Vagina (tissue), 2 donors: ENCODE results near the gene ZBTB12. TPM values are rescaled to one million over a fixed set of nuclear protein-coding genes. Genes with fewer than 3 reads are reported as not detected.

Experiments
- DNase-seq, 2 donors: peaks; one replicate each; pipeline ENCODE4 v3.0.0-alpha.2; 2017; ENCODE audit errors: extremely low spot score in 2 of 2
- H3K27ac ChIP-seq: fragments of 200-600 bp; sonication (generic); one replicate; pipeline ENCODE4 v1.5.1; 2019
- H3K27me3 ChIP-seq: fragments of 200-600 bp; sonication (generic); one replicate; pipeline ENCODE4 v1.5.1; 2019
- H3K36me3 ChIP-seq, 2 donors: fragments of 200-600 bp; sonication (generic); one replicate each; pipeline ENCODE4 v1.5.1; 2017 to 2019
- H3K4me1 ChIP-seq: fragments of 200-600 bp; sonication (generic); one replicate; pipeline ENCODE4 v1.5.1; 2019
- H3K4me3 ChIP-seq, 2 donors: fragments of 200-600 bp; sonication (generic); 1 replicate in 1 of 2; 2 replicates in 1 of 2; pipeline ENCODE4 v1.5.1; 2016 to 2019
- H3K9me3 ChIP-seq: fragments of 200-600 bp; sonication (generic); one replicate; pipeline ENCODE4 v1.5.1; 2019
- POLR2A ChIP-seq, 2 donors: fragments of 450-650 bp; IDR thresholded peaks; one replicate each; pipeline ENCODE4 v1.6.1; 2017; ENCODE audit warnings: antibody characterized with exemption in 2 of 2, mild to moderate bottlenecking in 2 of 2, moderate library complexity in 2 of 2
- POLR2AphosphoS5 ChIP-seq, 2 donors: sonication (generic); formaldehyde crosslinking; IDR thresholded peaks; one replicate each; pipeline ENCODE4 v1.9.0; 2017; ENCODE audit warnings: antibody characterized with exemption in 2 of 2, mild to moderate bottlenecking in 2 of 2, low read depth in 1 of 2; ENCODE audit not compliant: insufficient read depth in 1 of 2
- intact Hi-C: fragments of 100-400 bp; cut with DNase I; formaldehyde crosslinking; loops from one replicate; pipeline ENCODE4 v1.15.1; 2023
- total RNA-seq: library from RNA; depleted of rRNA; stranded (reverse); fragments of >200 nt; gene quantifications from one replicate; pipeline ENCODE4 v1.2.3, GENCODE V29; 2016
- TF ChIP-seq, protein P1 (sequence below), 3 experiments: fragments of 450-650 bp in 2 of 3; fragments of 200-600 bp in 1 of 3; sonication (generic) in 1 of 3; IDR thresholded peaks; one replicate each; pipeline ENCODE4 v1.5.1; 2017 to 2019; ENCODE audit warnings: antibody characterized with exemption in 3 of 3, mild to moderate bottlenecking in 2 of 3, moderate library complexity in 2 of 3

The ZBTB12 gene
- total RNA-seq, 1 donor from 2014 or later: 1.7 TPM

GRCh38 chr6:31903957-31904356, 2.1 kb upstream of the ZBTB12 start:
- no peaks in the 10 kb centered on the region for H3K36me3 ChIP-seq
- H3K27ac ChIP-seq: peak overlapping the region; percentile 84
- no peaks in the 10 kb centered on the region for H3K9me3 ChIP-seq
- no peak for DNase-seq
- peaks cover 31% of the 10 kb centered on the region for H3K4me1 ChIP-seq
- H3K4me3 ChIP-seq: no peak overlapping the region
- TF ChIP-seq POLR2A (IDR thresholded peaks at IDR 0.05): no peak
- TF ChIP-seq, protein P1, sequence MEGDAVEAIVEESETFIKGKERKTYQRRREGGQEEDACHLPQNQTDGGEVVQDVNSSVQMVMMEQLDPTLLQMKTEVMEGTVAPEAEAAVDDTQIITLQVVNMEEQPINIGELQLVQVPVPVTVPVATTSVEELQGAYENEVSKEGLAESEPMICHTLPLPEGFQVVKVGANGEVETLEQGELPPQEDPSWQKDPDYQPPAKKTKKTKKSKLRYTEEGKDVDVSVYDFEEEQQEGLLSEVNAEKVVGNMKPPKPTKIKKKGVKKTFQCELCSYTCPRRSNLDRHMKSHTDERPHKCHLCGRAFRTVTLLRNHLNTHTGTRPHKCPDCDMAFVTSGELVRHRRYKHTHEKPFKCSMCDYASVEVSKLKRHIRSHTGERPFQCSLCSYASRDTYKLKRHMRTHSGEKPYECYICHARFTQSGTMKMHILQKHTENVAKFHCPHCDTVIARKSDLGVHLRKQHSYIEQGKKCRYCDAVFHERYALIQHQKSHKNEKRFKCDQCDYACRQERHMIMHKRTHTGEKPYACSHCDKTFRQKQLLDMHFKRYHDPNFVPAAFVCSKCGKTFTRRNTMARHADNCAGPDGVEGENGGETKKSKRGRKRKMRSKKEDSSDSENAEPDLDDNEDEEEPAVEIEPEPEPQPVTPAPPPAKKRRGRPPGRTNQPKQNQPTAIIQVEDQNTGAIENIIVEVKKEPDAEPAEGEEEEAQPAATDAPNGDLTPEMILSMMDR (IDR thresholded peaks at IDR 0.05): no peak
- no peak for TF ChIP-seq POLR2AphosphoS5 (IDR thresholded peaks at IDR 0.05; ENCODE audit: insufficient read depth in 1 of 2, low read depth in 1 of 2)
- intact Hi-C loops: loop anchor here (5.0 kb wide), 1 partner anchor 43 kb away; the partner anchor contains the start of gene CFB
- H3K27me3 ChIP-seq: no peaks in the 10 kb centered on the region

- intact Hi-C loops: loop anchor here (5.0 kb wide), 1 partner anchor 46 kb away; the partner anchor contains the start of gene CFB
- H3K36me3 ChIP-seq: no peaks in the 10 kb centered on the region
- H3K27me3 ChIP-seq: no peaks in the 10 kb centered on the region
- peak overlapping the region; percentile 54 to 76 for H3K4me3 ChIP-seq
- H3K4me1 ChIP-seq: peaks cover 43% of the 10 kb centered on the region
- no peaks in the 10 kb centered on the region for H3K9me3 ChIP-seq
- TF ChIP-seq, protein P1 (IDR thresholded peaks at IDR 0.05): no peak
- TF ChIP-seq POLR2A (IDR thresholded peaks at IDR 0.05) (no peak), POLR2AphosphoS5 (IDR thresholded peaks at IDR 0.05; ENCODE audit: insufficient read depth in 1 of 2, low read depth in 1 of 2) (no peak)
- no peak for DNase-seq
- peak overlapping the region; percentile 84 for H3K27ac ChIP-seq
These were observed 402 bp downstream of the ZBTB12 start for GRCh38 chr6:31901415-31901952.

DNA sequence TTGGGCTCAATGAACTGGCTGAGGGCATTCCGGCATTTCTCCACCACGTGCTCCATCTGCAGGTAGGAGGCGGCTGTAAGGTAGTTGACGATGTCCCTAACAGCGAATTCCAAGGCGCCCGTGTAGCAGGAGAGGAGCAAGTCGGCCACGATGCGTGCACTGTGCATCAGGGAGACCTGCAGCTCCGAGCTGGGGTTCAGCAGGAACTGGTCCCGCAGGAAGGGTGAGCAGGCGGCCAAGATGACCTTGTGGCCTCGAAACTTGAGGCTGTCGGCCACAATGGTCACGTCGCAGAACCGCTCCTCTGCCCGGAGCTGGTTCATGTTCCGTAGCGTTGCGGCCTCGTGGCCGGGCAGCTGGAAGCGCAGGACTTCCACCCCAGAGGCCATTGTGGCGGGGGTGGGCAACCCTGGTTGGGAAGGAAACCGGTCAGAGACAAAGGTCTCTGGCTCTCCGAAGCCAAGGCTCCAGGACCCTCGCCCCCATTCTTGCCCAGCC, 920 bp downstream of the ZBTB12 start:
- Histone ChIP-seq H3K4me1 (peaks cover 49% of the 10 kb centered on the region), H3K27ac (peak overlapping the region; percentile 84), H3K36me3 (peaks cover 0 to 3% of the 10 kb centered on the region in 2 donors), H3K27me3 (no peaks in the 10 kb centered on the region), H3K4me3 (peak overlapping the region; percentile 54 to 76), H3K9me3 (no peaks in the 10 kb centered on the region)
- peak in 1 of 2 donors; percentile 53 for TF ChIP-seq POLR2AphosphoS5 (IDR thresholded peaks at IDR 0.05; ENCODE audit: insufficient read depth in 1 of 2, low read depth in 1 of 2)
- TF ChIP-seq, protein P1 (IDR thresholded peaks at IDR 0.05): no peak
- intact Hi-C loops: loop anchor here (5.0 kb wide), 1 partner anchor 46 kb away; the partner anchor contains the start of gene CFB
- no peak for DNase-seq

DNA sequence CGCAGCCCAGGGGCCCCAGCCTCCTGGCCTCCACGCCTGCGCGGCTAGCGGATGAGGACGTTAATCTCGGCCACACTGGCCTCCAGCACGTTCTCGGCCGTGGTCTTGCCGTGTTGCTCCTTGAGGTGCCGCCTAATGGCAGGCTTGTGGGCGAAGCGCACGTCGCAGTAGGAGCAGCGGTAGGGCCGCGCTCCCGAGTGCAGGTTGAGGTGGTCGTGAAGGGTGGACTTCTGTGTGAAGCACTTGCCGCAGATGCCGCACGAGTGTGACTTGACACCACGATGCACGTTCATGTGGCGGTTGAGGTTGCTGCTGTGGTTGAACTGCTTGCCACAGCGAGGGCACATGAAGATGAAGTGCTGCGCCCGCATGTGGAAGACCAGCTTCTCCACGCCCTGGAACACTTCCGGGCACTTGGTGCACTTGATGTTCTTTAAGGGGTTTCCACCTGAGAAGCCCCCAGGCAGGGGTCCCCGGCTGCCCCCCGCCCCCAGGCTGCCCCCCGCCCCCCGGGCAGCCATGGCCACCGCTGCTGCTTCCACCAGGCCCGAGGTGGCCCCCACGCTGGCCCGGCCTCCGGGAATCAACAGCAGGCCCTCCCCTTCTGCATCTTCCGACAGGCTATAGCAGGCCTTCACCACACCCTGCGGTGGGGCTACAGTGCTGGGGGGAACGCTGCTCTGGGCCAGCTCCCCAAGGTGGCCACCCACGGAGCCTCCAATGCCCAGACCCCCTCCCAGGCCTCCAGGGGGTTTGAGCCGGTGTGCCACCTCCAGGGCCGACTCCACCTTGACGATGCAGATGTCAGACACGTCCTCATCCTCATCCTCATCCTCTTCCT, 1.8 kb downstream of the ZBTB12 start:
- Histone ChIP-seq H3K36me3 (peaks cover 0 to 5% of the 10 kb centered on the region in 2 donors), H3K4me3 (no peak overlapping the region), H3K9me3 (no peaks in the 10 kb centered on the region), H3K27ac (peak overlapping the region; percentile 84), H3K27me3 (no peaks in the 10 kb centered on the region), H3K4me1 (peaks cover 50% of the 10 kb centered on the region)
- intact Hi-C loops: loop anchor here (5.0 kb wide), 1 partner anchor 47 kb away; the partner anchor contains the start of gene CFB
- TF ChIP-seq, protein P1 (IDR thresholded peaks at IDR 0.05): no peak
- TF ChIP-seq POLR2A (IDR thresholded peaks at IDR 0.05) (no peak), POLR2AphosphoS5 (IDR thresholded peaks at IDR 0.05; ENCODE audit: insufficient read depth in 1 of 2, low read depth in 1 of 2) (no peak)
- DNase-seq: no peak
